SK-N-MC (cell line): ENCODE results near the gene HDAC4.

Experiments
- DNase-seq: peaks from one replicate; pipeline ENCODE4 v3.0.0-alpha.2; 2011; ENCODE audit warnings: low read depth, low spot score
- H3K27ac ChIP-seq: fragments of 200-600 bp; sonication (generic); 2 replicates; pipeline ENCODE4 v1.5.1; 2016; ENCODE audit warnings: mixed run types
- H3K36me3 ChIP-seq: fragments of 200-600 bp; sonication (generic); 2 replicates; pipeline ENCODE4 v1.6.1; 2017; ENCODE audit warnings: antibody characterized with exemption, low read length, mixed read lengths; ENCODE audit not compliant: insufficient read depth
- H3K4me3 ChIP-seq: fragments of 200-600 bp; sonication (generic); 2 replicates; pipeline ENCODE4 v1.5.1; 2016
- H3K9ac ChIP-seq: fragments of 200-600 bp; sonication (generic); 2 replicates; pipeline ENCODE4 v1.8.0; 2017; ENCODE audit warnings: mixed run types, mixed read lengths; ENCODE audit not compliant: insufficient read length
- H3K9me3 ChIP-seq: fragments of 200-600 bp; sonication (generic); 2 replicates; pipeline ENCODE4 v1.6.1; 2017; ENCODE audit warnings: low read depth, mild to moderate bottlenecking, antibody characterized with exemption, low read length, moderate library complexity, mixed read lengths
- EZH2 ChIP-seq: fragments of 200-600 bp; sonication (generic); IDR thresholded peaks from one replicate; pipeline ENCODE4 v1.6.1; 2017; ENCODE audit warnings: antibody characterized with exemption
- FOXP2 ChIP-seq: optimal IDR thresholded peaks from 2 replicates; pipeline ENCODE3; 2011; ENCODE audit warnings: mild to moderate bottlenecking, moderate library complexity; ENCODE audit not compliant: insufficient read depth; ENCODE audit errors: extremely low read length, control extremely low read depth
- POLR2AphosphoS5 ChIP-seq: IDR thresholded peaks from 2 replicates; pipeline ENCODE4 v1.6.1; 2012; ENCODE audit warnings: mild to moderate bottlenecking, low read depth, low read length, borderline replicate concordance

HDAC4 gene

GRCh38 chr2:239058766-239059165 lies 342.1 kb downstream of the HDAC4 start:
- no peaks in the 10 kb centered on the region for H3K36me3 ChIP-seq
- TF ChIP-seq POLR2AphosphoS5, result no peak
- no peak for TF ChIP-seq EZH2
- no peak for TF ChIP-seq FOXP2
- DNase-seq, result no peak

GRCh38 chr2:239057533-239057932 lies 343.3 kb downstream of the HDAC4 start:
- TF ChIP-seq EZH2 (no peak), POLR2AphosphoS5 (no peak), FOXP2 (no peak)
- no peak for DNase-seq
- no peaks in the 10 kb centered on the region for H3K9me3 ChIP-seq
- no peak overlapping the region for H3K4me3 ChIP-seq
- H3K27ac ChIP-seq, result no peak overlapping the region
- no peaks in the 10 kb centered on the region for H3K36me3 ChIP-seq
- H3K9ac ChIP-seq, result no peak overlapping the region

More at GRCh38 chr2:239058766-239059165, 342.1 kb downstream of the HDAC4 start:
- Histone ChIP-seq H3K9me3 (no peaks in the 10 kb centered on the region), H3K4me3 (no peak overlapping the region), H3K9ac (no peak overlapping the region), H3K27ac (no peak overlapping the region)

- Histone ChIP-seq H3K9me3 (no peaks in the 10 kb centered on the region), H3K9ac (no peak overlapping the region), H3K36me3 (no peaks in the 10 kb centered on the region), H3K27ac (no peak overlapping the region), H3K4me3 (no peak overlapping the region)
- DNase-seq, result no peak
- no peak for TF ChIP-seq EZH2
- TF ChIP-seq POLR2AphosphoS5, result no peak
- TF ChIP-seq FOXP2, result no peak
Measured at GRCh38 chr2:239056611-239057010, 344.2 kb downstream of the HDAC4 start.

GRCh38 chr2:239055756-239056493 lies 344.9 kb downstream of the HDAC4 start:
- H3K4me3 ChIP-seq, result no peak overlapping the region
- H3K36me3 ChIP-seq, result no peaks in the 10 kb centered on the region
- H3K27ac ChIP-seq, result no peak overlapping the region

GRCh38 chr2:239054921-239055320 lies 345.9 kb downstream of the HDAC4 start:
- no peaks in the 10 kb centered on the region for H3K9me3 ChIP-seq
- no peak overlapping the region for H3K9ac ChIP-seq
- no peak overlapping the region for H3K4me3 ChIP-seq
- no peak for DNase-seq
- no peaks in the 10 kb centered on the region for H3K36me3 ChIP-seq
- no peak for TF ChIP-seq EZH2
- no peak for TF ChIP-seq POLR2AphosphoS5
- TF ChIP-seq FOXP2, result no peak
- H3K27ac ChIP-seq, result no peak overlapping the region

More at GRCh38 chr2:239055756-239056493, 344.9 kb downstream of the HDAC4 start:
- Histone ChIP-seq H3K9ac (no peak overlapping the region), H3K9me3 (no peaks in the 10 kb centered on the region)
- TF ChIP-seq EZH2, result no peak
- no peak for TF ChIP-seq POLR2AphosphoS5
- no peak for TF ChIP-seq FOXP2
- DNase-seq, result no peak

- DNase-seq, result no peak
- TF ChIP-seq FOXP2, result no peak
- TF ChIP-seq EZH2, result no peak
- TF ChIP-seq POLR2AphosphoS5, result no peak
- no peak overlapping the region for H3K27ac ChIP-seq
- H3K9ac ChIP-seq, result no peak overlapping the region
- H3K36me3 ChIP-seq, result no peaks in the 10 kb centered on the region
- H3K9me3 ChIP-seq, result no peaks in the 10 kb centered on the region
- H3K4me3 ChIP-seq, result no peak overlapping the region
Measured at GRCh38 chr2:239053801-239054503, 346.9 kb downstream of the HDAC4 start.

- Histone ChIP-seq H3K9me3 (no peaks in the 10 kb centered on the region), H3K27ac (no peak overlapping the region), H3K36me3 (no peaks in the 10 kb centered on the region), H3K4me3 (no peak overlapping the region), H3K9ac (no peak overlapping the region)
- TF ChIP-seq POLR2AphosphoS5 (no peak), EZH2 (no peak), FOXP2 (no peak)
- no peak for DNase-seq
Measured at GRCh38 chr2:239052798-239053665, 347.8 kb downstream of the HDAC4 start.
